ENCODE results near the gene MBP.

The MBP gene

GRCh38 chr18:77157312-77157711 is 24.7 kb upstream of the MBP start:
- H3K27me3 ChIP-seq (ENCODE audit: insufficient read depth, poor library complexity, severe bottlenecking), result no peaks in the 10 kb centered on the region
- no peak for TF ChIP-seq CTCF (IDR thresholded peaks at IDR 0.05; ENCODE audit: insufficient read depth, low read length)
- no peak for TF ChIP-seq POLR2AphosphoS5 (IDR thresholded peaks at IDR 0.05; ENCODE audit: low read depth)
- no peak for TF ChIP-seq REST (IDR thresholded peaks at IDR 0.05; ENCODE audit: insufficient replicate concordance, low read depth)
- TF ChIP-seq SPI1 (IDR thresholded peaks at IDR 0.05; ENCODE audit: borderline replicate concordance, low read depth), result no peak
- TF ChIP-seq GABPA (IDR thresholded peaks at IDR 0.05; ENCODE audit: low read depth), result no peak
- H3K4me3 ChIP-seq (replicated peaks; ENCODE audit: insufficient read depth, low read length), result no peak overlapping the region
- no peak for DNase-seq (ENCODE audit: low read depth in 1 of 2, low spot score in 1 of 2)
- H3K27ac ChIP-seq (replicated peaks), result no peak overlapping the region

DNA sequence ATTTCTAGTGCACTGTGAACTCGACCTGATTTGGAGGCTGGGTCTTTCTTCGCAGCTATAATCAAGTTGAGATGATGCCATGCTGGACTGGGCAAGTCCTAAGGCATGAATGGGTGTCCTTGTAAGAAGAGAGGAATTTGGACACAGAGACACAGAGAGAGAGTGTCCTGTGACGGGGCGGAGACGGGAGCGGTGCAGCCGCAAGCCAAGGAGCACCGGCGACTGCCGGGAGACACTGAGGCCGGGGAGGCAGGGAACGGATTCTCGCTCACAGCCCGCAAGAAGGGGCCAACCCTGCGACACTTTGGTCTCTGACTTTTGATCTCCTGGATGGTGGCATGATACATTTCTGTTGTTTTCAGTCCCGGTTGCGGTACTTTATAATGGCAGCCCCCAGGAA is 22.4 kb upstream of the MBP start:
- no peak for DNase-seq (ENCODE audit: low read depth in 1 of 2, low spot score in 1 of 2)
- Histone ChIP-seq H3K4me3 (replicated peaks; ENCODE audit: insufficient read depth, low read length) (no peak overlapping the region), H3K27me3 (ENCODE audit: insufficient read depth, poor library complexity, severe bottlenecking) (no peaks in the 10 kb centered on the region), H3K27ac (replicated peaks) (no peak overlapping the region)
- TF ChIP-seq REST (IDR thresholded peaks at IDR 0.05; ENCODE audit: insufficient replicate concordance, low read depth) (no peak), GABPA (IDR thresholded peaks at IDR 0.05; ENCODE audit: low read depth) (no peak), CTCF (IDR thresholded peaks at IDR 0.05; ENCODE audit: insufficient read depth, low read length) (no peak), SPI1 (IDR thresholded peaks at IDR 0.05; ENCODE audit: borderline replicate concordance, low read depth) (no peak), POLR2AphosphoS5 (IDR thresholded peaks at IDR 0.05; ENCODE audit: low read depth) (no peak)

DNA sequence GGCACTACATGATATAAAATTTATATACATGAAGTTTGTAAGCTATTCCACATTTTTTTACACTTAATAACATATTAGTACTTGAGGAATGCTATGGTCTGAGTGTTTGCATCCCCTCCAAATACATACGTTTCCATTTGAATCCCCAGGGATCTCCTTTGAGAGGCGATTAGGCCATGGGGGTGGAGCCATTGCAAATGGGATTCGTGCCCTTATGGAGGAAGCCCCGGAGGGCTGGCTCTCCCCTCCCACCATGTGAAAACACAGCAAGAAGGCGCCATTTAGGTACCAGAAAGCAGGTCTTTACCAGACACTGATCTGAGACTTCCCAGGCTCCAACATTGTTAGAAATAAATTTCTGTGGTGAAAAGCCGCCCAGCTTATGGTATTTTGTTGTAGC is 20.8 kb upstream of the MBP start:
- Histone ChIP-seq H3K27ac (replicated peaks) (no peak overlapping the region), H3K4me3 (replicated peaks; ENCODE audit: insufficient read depth, low read length) (no peak overlapping the region), H3K27me3 (ENCODE audit: insufficient read depth, poor library complexity, severe bottlenecking) (no peaks in the 10 kb centered on the region)
- DNase-seq (ENCODE audit: low read depth in 1 of 2, low spot score in 1 of 2), result no peak
- no peak for TF ChIP-seq REST (IDR thresholded peaks at IDR 0.05; ENCODE audit: insufficient replicate concordance, low read depth)
- no peak for TF ChIP-seq CTCF (IDR thresholded peaks at IDR 0.05; ENCODE audit: insufficient read depth, low read length)
- no peak for TF ChIP-seq POLR2AphosphoS5 (IDR thresholded peaks at IDR 0.05; ENCODE audit: low read depth)
- TF ChIP-seq SPI1 (IDR thresholded peaks at IDR 0.05; ENCODE audit: borderline replicate concordance, low read depth), result no peak
- no peak for TF ChIP-seq GABPA (IDR thresholded peaks at IDR 0.05; ENCODE audit: low read depth)

Measured in HL-60 (cell line).